WTC11 (cell line): ENCODE data around the gene PCBD1. TPM values are rescaled to one million over a fixed set of nuclear protein-coding genes. Genes with fewer than 3 reads are reported as not detected.
A peak's percentile ranks its signal among the peaks of the same experiment; 100 is the strongest.

ENCODE experiments used
- ATAC-seq: fragments of 200-7000 bp; cut with Tn5 transposase; 2 replicates; pipeline ENCODE4 v1.10.0; 2021; ENCODE audit warnings: mild to moderate bottlenecking, moderate library complexity
- CTCF ChIA-PET: fragments of 300-600 bp; sonication (Branson Sonifier 250); formaldehyde crosslinking; loops from one replicate; lab custom pipeline; 2021; ENCODE audit warnings: antibody characterized with exemption; lab: Charles Lee
- POLR2A ChIA-PET: fragments of 350-600 bp; sonication (Branson Sonifier 250); formaldehyde crosslinking; loops from one replicate; lab custom pipeline; 2021; ENCODE audit warnings: antibody characterized with exemption; lab: Charles Lee
- DNase-seq: peaks from one replicate; pipeline ENCODE4 v3.0.0; 2021; ENCODE audit warnings: low spot score
- H3K27ac Mint-ChIP-seq: 2 replicates; pipeline ENCODE4 v1.8.0; 2021; ENCODE audit warnings: mixed read lengths
- H3K27me3 Mint-ChIP-seq: 2 replicates; pipeline ENCODE4 v1.8.0; 2021; ENCODE audit warnings: low read depth, mild to moderate bottlenecking, moderate library complexity, mixed read lengths
- H3K36me3 Mint-ChIP-seq: 2 replicates; pipeline ENCODE4 v1.8.0; 2021; ENCODE audit warnings: mixed read lengths
- H3K4me1 Mint-ChIP-seq: 2 replicates; pipeline ENCODE4 v1.8.0; 2022; ENCODE audit warnings: mixed read lengths
- H3K4me3 Mint-ChIP-seq: 2 replicates; pipeline ENCODE4 v1.8.0; 2021; ENCODE audit warnings: mild to moderate bottlenecking, moderate library complexity, mixed read lengths
- H3K9me3 Mint-ChIP-seq: 2 replicates; pipeline ENCODE4 v1.8.0; 2021; ENCODE audit warnings: mixed read lengths
- FOXJ3 ChIP-seq: sonication (generic); formaldehyde crosslinking; IDR thresholded peaks from 2 replicates; pipeline ENCODE4 v1.9.0; 2021; ENCODE audit warnings: missing genetic modification reagents, mild to moderate bottlenecking, borderline replicate concordance
- KAT7 ChIP-seq: sonication (generic); formaldehyde crosslinking; IDR thresholded peaks from 2 replicates; pipeline ENCODE4 v1.8.1; 2023; ENCODE audit warnings: missing genetic modification reagents, mild to moderate bottlenecking, borderline replicate concordance
- NR2C2 ChIP-seq: sonication (generic); formaldehyde crosslinking; IDR thresholded peaks from 2 replicates; pipeline ENCODE4 v1.8.0; 2022; ENCODE audit warnings: mild to moderate bottlenecking, missing genetic modification reagents
- SP1 ChIP-seq: sonication (generic); formaldehyde crosslinking; conservative IDR thresholded peaks from 2 replicates; pipeline ENCODE4 v1.8.1; 2022; ENCODE audit warnings: missing genetic modification reagents
- ZNF219 ChIP-seq: sonication (generic); formaldehyde crosslinking; IDR thresholded peaks from 2 replicates; pipeline ENCODE4 v1.8.0; 2023; ENCODE audit warnings: missing genetic modification reagents, mild to moderate bottlenecking, borderline replicate concordance
- ZNF232 ChIP-seq: sonication (generic); formaldehyde crosslinking; IDR thresholded peaks from 2 replicates; pipeline ENCODE4 v1.8.0; 2022; ENCODE audit warnings: mild to moderate bottlenecking, missing genetic modification reagents
- ZNF396 ChIP-seq: fragments of 250-450 bp; sonication (Bioruptor Pico); IDR thresholded peaks from 2 replicates; pipeline ENCODE4 v1.8.0; 2021; ENCODE audit warnings: mild to moderate bottlenecking, moderate library complexity, borderline replicate concordance
- total RNA-seq: library from RNA; stranded (reverse); gene quantifications from 3 replicates; pipeline ENCODE4 v1.2.3, GENCODE V29; 2021
- TF ChIP-seq, protein P1 (sequence below): fragments of 250-450 bp; sonication (Bioruptor Pico); conservative IDR thresholded peaks from 2 replicates; pipeline ENCODE4 v1.9.0; 2021; ENCODE audit warnings: mild to moderate bottlenecking
- TF ChIP-seq, protein P2 (sequence below): fragments of 200-600 bp; IDR thresholded peaks from 2 replicates; pipeline ENCODE4 v1.8.0; 2022; ENCODE audit warnings: antibody characterized with exemption
- TF ChIP-seq, protein P3 (sequence below): fragments of 250-450 bp; sonication (Bioruptor Pico); IDR thresholded peaks from 2 replicates; pipeline ENCODE4 v1.8.0; 2021; ENCODE audit warnings: mild to moderate bottlenecking
- TF ChIP-seq, protein P4 (sequence below): sonication (generic); formaldehyde crosslinking; IDR thresholded peaks from 2 replicates; pipeline ENCODE4 v1.8.0; 2023; ENCODE audit warnings: mild to moderate bottlenecking, missing genetic modification reagents
- TF ChIP-seq, protein P5 (sequence below): fragments of 250-450 bp; sonication (Bioruptor Pico); IDR thresholded peaks from 2 replicates; pipeline ENCODE4 v1.9.0; 2021; ENCODE audit warnings: mild to moderate bottlenecking
- TF ChIP-seq, protein P6 (sequence below): sonication (generic); formaldehyde crosslinking; IDR thresholded peaks from 2 replicates; pipeline ENCODE4 v1.8.1; 2023; ENCODE audit warnings: mild to moderate bottlenecking, moderate library complexity, missing genetic modification reagents
- TF ChIP-seq, protein P7 (sequence below): sonication (generic); formaldehyde crosslinking; IDR thresholded peaks from 2 replicates; pipeline ENCODE4 v1.8.1; 2023; ENCODE audit warnings: mild to moderate bottlenecking, missing genetic modification reagents, borderline replicate concordance

Gene PCBD1
- total RNA-seq, 1 experiment from 2014 or later, result 32.5 TPM

DNA sequence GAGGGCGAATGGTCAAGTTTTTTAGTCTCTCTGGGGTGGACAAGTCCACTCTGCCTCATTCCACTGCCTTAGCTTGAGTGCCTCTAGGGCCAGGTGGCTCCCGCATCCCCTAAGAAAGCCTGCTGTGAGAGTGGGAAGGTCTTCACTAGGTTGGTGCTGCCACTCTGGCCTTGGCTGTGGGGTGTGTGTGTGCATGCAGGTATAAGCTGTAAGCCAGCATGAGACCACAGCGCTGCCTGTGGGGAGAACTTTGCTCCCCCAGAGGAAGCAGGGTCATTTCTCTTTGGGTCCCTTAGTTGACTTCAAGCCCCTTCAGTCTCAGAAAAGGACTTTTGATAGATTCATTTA lies 25.5 kb upstream of the PCBD1 start (continued):
- TF ChIP-seq, protein P1, sequence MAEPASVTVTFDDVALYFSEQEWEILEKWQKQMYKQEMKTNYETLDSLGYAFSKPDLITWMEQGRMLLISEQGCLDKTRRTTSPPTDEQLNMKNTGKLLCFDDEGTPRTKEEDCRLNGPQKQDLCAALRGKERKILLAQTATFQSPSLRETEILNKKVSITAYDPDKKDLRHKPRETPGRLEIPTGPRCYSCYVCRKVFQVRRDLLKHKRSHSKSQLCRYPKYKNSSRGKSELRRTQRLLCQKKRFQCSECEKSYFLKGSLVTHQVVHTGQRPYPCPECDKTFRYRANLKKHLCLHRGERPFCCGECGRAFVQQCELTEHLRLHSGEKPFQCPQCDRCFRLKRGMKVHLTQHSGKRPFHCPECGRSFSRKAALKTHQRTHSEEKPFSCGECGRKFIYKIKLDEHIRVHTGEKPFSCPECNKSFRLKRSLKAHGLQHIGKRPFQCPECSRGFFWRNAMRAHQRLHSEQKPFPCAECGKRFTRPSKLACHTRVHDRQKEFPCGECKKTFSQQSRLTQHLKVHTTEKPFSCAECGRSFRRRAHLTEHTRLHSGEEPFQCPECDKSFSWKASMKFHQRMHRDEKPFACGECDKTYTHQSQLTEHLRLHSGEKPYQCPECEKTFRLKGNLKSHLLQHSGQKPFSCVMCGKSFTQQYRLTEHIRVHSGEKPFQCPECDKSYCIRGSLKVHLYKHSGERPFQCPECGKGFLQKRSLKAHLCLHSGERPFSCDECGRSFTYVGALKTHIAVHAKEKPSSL, result no peak
- no peak for TF ChIP-seq KAT7
- TF ChIP-seq ZNF219 (CRISPR knock-in tag), result no peak
- no peak for TF ChIP-seq FOXJ3 (CRISPR knock-in tag)
- TF ChIP-seq, protein P2, sequence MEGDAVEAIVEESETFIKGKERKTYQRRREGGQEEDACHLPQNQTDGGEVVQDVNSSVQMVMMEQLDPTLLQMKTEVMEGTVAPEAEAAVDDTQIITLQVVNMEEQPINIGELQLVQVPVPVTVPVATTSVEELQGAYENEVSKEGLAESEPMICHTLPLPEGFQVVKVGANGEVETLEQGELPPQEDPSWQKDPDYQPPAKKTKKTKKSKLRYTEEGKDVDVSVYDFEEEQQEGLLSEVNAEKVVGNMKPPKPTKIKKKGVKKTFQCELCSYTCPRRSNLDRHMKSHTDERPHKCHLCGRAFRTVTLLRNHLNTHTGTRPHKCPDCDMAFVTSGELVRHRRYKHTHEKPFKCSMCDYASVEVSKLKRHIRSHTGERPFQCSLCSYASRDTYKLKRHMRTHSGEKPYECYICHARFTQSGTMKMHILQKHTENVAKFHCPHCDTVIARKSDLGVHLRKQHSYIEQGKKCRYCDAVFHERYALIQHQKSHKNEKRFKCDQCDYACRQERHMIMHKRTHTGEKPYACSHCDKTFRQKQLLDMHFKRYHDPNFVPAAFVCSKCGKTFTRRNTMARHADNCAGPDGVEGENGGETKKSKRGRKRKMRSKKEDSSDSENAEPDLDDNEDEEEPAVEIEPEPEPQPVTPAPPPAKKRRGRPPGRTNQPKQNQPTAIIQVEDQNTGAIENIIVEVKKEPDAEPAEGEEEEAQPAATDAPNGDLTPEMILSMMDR, result no peak
- TF ChIP-seq ZNF396 (CRISPR knock-in tag), result no peak
- TF ChIP-seq, protein P3, sequence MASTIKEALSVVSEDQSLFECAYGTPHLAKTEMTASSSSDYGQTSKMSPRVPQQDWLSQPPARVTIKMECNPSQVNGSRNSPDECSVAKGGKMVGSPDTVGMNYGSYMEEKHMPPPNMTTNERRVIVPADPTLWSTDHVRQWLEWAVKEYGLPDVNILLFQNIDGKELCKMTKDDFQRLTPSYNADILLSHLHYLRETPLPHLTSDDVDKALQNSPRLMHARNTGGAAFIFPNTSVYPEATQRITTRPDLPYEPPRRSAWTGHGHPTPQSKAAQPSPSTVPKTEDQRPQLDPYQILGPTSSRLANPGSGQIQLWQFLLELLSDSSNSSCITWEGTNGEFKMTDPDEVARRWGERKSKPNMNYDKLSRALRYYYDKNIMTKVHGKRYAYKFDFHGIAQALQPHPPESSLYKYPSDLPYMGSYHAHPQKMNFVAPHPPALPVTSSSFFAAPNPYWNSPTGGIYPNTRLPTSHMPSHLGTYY (CRISPR knock-in tag), result no peak
- TF ChIP-seq, protein P4, sequence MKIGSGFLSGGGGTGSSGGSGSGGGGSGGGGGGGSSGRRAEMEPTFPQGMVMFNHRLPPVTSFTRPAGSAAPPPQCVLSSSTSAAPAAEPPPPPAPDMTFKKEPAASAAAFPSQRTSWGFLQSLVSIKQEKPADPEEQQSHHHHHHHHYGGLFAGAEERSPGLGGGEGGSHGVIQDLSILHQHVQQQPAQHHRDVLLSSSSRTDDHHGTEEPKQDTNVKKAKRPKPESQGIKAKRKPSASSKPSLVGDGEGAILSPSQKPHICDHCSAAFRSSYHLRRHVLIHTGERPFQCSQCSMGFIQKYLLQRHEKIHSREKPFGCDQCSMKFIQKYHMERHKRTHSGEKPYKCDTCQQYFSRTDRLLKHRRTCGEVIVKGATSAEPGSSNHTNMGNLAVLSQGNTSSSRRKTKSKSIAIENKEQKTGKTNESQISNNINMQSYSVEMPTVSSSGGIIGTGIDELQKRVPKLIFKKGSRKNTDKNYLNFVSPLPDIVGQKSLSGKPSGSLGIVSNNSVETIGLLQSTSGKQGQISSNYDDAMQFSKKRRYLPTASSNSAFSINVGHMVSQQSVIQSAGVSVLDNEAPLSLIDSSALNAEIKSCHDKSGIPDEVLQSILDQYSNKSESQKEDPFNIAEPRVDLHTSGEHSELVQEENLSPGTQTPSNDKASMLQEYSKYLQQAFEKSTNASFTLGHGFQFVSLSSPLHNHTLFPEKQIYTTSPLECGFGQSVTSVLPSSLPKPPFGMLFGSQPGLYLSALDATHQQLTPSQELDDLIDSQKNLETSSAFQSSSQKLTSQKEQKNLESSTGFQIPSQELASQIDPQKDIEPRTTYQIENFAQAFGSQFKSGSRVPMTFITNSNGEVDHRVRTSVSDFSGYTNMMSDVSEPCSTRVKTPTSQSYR, result no peak
- no peak for TF ChIP-seq NR2C2

DNA sequence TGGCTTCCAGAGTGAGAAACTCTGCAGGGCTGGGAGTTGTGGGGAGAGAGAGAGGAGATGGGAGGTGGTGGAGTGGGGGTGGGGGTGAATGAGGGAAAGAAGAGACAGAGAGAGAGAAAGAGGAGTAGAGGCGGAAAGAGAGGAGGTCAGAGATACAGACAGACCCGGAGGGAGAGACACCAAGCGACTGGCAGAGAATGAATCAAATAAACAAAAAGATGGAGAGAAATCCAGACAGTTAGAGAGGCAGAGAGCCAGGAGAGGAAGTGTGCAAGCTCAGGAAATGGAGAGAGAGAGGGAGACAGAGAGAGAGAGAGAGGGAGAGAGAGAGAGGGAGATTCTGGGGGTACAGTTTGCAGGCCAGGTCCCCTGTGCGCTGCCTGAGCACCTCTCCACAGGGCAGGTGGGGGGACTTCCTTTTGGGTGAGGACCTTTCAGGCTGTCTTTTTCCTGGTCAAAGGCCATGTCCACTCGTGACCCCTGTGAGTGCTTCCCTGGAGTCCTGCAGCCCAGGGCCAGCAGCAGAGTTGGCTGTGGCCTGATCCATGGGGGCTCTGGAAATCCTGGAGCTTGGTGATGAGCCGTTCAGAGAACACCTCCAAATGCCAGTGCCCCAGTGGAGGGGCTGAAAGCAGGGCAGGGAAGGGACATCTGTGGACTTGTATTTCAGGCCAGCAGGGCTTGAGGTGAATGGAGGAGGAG lies 25.0 kb upstream of the PCBD1 start:
- TF ChIP-seq ZNF232 (CRISPR knock-in tag), result no peak
- TF ChIP-seq, protein P5, sequence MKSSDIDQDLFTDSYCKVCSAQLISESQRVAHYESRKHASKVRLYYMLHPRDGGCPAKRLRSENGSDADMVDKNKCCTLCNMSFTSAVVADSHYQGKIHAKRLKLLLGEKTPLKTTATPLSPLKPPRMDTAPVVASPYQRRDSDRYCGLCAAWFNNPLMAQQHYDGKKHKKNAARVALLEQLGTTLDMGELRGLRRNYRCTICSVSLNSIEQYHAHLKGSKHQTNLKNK, result no peak
- TF ChIP-seq, protein P6, sequence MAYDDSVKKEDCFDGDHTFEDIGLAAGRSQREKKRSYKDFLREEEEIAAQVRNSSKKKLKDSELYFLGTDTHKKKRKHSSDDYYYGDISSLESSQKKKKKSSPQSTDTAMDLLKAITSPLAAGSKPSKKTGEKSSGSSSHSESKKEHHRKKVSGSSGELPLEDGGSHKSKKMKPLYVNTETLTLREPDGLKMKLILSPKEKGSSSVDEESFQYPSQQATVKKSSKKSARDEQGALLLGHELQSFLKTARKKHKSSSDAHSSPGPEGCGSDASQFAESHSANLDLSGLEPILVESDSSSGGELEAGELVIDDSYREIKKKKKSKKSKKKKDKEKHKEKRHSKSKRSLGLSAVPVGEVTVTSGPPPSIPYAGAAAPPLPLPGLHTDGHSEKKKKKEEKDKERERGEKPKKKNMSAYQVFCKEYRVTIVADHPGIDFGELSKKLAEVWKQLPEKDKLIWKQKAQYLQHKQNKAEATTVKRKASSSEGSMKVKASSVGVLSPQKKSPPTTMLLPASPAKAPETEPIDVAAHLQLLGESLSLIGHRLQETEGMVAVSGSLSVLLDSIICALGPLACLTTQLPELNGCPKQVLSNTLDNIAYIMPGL (CRISPR knock-in tag), result no peak
- no peak for TF ChIP-seq SP1
- TF ChIP-seq, protein P7, sequence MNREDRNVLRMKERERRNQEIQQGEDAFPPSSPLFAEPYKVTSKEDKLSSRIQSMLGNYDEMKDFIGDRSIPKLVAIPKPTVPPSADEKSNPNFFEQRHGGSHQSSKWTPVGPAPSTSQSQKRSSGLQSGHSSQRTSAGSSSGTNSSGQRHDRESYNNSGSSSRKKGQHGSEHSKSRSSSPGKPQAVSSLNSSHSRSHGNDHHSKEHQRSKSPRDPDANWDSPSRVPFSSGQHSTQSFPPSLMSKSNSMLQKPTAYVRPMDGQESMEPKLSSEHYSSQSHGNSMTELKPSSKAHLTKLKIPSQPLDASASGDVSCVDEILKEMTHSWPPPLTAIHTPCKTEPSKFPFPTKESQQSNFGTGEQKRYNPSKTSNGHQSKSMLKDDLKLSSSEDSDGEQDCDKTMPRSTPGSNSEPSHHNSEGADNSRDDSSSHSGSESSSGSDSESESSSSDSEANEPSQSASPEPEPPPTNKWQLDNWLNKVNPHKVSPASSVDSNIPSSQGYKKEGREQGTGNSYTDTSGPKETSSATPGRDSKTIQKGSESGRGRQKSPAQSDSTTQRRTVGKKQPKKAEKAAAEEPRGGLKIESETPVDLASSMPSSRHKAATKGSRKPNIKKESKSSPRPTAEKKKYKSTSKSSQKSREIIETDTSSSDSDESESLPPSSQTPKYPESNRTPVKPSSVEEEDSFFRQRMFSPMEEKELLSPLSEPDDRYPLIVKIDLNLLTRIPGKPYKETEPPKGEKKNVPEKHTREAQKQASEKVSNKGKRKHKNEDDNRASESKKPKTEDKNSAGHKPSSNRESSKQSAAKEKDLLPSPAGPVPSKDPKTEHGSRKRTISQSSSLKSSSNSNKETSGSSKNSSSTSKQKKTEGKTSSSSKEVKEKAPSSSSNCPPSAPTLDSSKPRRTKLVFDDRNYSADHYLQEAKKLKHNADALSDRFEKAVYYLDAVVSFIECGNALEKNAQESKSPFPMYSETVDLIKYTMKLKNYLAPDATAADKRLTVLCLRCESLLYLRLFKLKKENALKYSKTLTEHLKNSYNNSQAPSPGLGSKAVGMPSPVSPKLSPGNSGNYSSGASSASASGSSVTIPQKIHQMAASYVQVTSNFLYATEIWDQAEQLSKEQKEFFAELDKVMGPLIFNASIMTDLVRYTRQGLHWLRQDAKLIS (CRISPR knock-in tag), result no peak
- TF ChIP-seq, all 79 proteins: peak for 0
- no peaks in the 10 kb centered on the region; the same call in 1 of the 2 replicates for H3K27me3 Mint-ChIP-seq
- DNase-seq, result peak; percentile 0
- H3K36me3 Mint-ChIP-seq, result no peaks in the 10 kb centered on the region
- H3K4me1 Mint-ChIP-seq, result no peaks in the 10 kb centered on the region; the same call in 1 of the 2 replicates
- ATAC-seq, result no peak
- H3K27ac Mint-ChIP-seq, result peak overlapping the region; percentile 67; the same call in 1 of the 2 replicates
- ChIA-PET POLR2A (no interaction called here), CTCF (interaction anchor here (0.8 to 2.4 kb wide), 4 partner anchors 9 to 26 kb away, joined by 3 to 21 read pairs (median 3); no protein-coding TSS in a partner anchor)
- peaks cover 3% of the 10 kb centered on the region; the same call in 1 of the 2 replicates for H3K9me3 Mint-ChIP-seq
- H3K4me3 Mint-ChIP-seq, result no peak overlapping the region
